Tibial nerve (tissue), 4 donors: Measurements from ENCODE around the gene DOP1B. TPM values are rescaled to one million over a fixed set of nuclear protein-coding genes. Genes with fewer than 3 reads are reported as not detected.

ENCODE experiments used
- DNase-seq, 2 donors: peaks; one replicate each; pipeline ENCODE4 v3.0.0-alpha.2; 2019; ENCODE audit warnings: low spot score in 2 of 2
- H3K27ac ChIP-seq, 4 donors: fragments of 200-600 bp; sonication (generic) in 3 of 4; one replicate each; pipeline ENCODE4 v1.5.1; 2017 to 2019; ENCODE audit warnings: mild to moderate bottlenecking in 1 of 4
- H3K27me3 ChIP-seq, 2 donors: fragments of 200-600 bp; sonication (generic) in 1 of 2; one replicate each; pipeline versions ENCODE4 v1.5.1 to v1.6.0; 2017 to 2019
- H3K36me3 ChIP-seq, 3 donors: fragments of 200-600 bp; sonication (generic); one replicate each; pipeline ENCODE4 v1.5.1; 2018 to 2019
- H3K4me1 ChIP-seq, 4 donors: fragments of 200-600 bp; sonication (generic) in 3 of 4; one replicate each; pipeline ENCODE4 v1.5.1; 2017 to 2019
- H3K4me3 ChIP-seq, 4 donors: fragments of 200-600 bp; sonication (generic) in 3 of 4; one replicate each; pipeline ENCODE4 v1.5.1; 2017 to 2019; ENCODE audit warnings: mild to moderate bottlenecking in 1 of 4, moderate library complexity in 1 of 4
- H3K9me3 ChIP-seq, 4 donors: fragments of 200-600 bp; sonication (generic) in 3 of 4; one replicate each; pipeline ENCODE4 v1.5.1; 2017 to 2019
- EP300 ChIP-seq, 2 donors: sonication (generic); formaldehyde crosslinking; IDR thresholded peaks; one replicate each; pipeline ENCODE4 v1.6.1; 2017; ENCODE audit warnings: antibody characterized with exemption in 2 of 2, mild to moderate bottlenecking in 1 of 2
- POLR2A ChIP-seq, 2 donors: fragments of 450-650 bp; IDR thresholded peaks; one replicate each; pipeline ENCODE4 v1.6.1; 2017; ENCODE audit warnings: antibody characterized with exemption in 2 of 2, mild to moderate bottlenecking in 2 of 2, moderate library complexity in 2 of 2
- WGBS, 2 donors: methylation state at CpG; one replicate each; pipeline ENCODE4 v1.1.5; 2018; 5-methylcytosine and 5-hydroxymethylcytosine counted together
- total RNA-seq, 4 donors: library from RNA; depleted of rRNA; stranded (reverse); fragments of >200 nt; gene quantifications; one replicate each; pipeline ENCODE4 v1.1.0, GENCODE V29; 2016
- TF ChIP-seq, protein P1 (sequence below), 5 experiments: fragments of 200-600 bp in 3 of 5; fragments of 450-650 bp in 2 of 5; sonication (generic) in 3 of 5; IDR thresholded peaks; one replicate each; pipeline ENCODE4 v1.5.1; 2016 to 2019; ENCODE audit warnings: antibody characterized with exemption in 5 of 5, mild to moderate bottlenecking in 3 of 5, moderate library complexity in 2 of 5

DOP1B gene
- total RNA-seq, 4 donors from 2014 or later: 12.3 to 29.9 (median 22.0) TPM

- H3K9me3 ChIP-seq: no peaks in the 10 kb centered on the region
- H3K4me3 ChIP-seq: no peak overlapping the region
- peaks cover 0 to 2% (median 0%) of the 10 kb centered on the region in 4 donors for H3K4me1 ChIP-seq
- DNase-seq: no peak
- TF ChIP-seq POLR2A (IDR thresholded peaks at IDR 0.05) (no peak), EP300 (IDR thresholded peaks at IDR 0.05) (no peak)
- TF ChIP-seq, protein P1, sequence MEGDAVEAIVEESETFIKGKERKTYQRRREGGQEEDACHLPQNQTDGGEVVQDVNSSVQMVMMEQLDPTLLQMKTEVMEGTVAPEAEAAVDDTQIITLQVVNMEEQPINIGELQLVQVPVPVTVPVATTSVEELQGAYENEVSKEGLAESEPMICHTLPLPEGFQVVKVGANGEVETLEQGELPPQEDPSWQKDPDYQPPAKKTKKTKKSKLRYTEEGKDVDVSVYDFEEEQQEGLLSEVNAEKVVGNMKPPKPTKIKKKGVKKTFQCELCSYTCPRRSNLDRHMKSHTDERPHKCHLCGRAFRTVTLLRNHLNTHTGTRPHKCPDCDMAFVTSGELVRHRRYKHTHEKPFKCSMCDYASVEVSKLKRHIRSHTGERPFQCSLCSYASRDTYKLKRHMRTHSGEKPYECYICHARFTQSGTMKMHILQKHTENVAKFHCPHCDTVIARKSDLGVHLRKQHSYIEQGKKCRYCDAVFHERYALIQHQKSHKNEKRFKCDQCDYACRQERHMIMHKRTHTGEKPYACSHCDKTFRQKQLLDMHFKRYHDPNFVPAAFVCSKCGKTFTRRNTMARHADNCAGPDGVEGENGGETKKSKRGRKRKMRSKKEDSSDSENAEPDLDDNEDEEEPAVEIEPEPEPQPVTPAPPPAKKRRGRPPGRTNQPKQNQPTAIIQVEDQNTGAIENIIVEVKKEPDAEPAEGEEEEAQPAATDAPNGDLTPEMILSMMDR (IDR thresholded peaks at IDR 0.05): no peak
- WGBS, 2 donors: 88 to 90% methylated on average over 19 of the region's 19 CpGs
- peaks cover 0 to 52% (median 0%) of the 10 kb centered on the region in 3 donors for H3K36me3 ChIP-seq
- H3K27ac ChIP-seq: no peak overlapping the region
- H3K27me3 ChIP-seq: no peaks in the 10 kb centered on the region
These were observed 13.0 kb downstream of the DOP1B start for GRCh38 chr21:36169470-36170128.

DNA sequence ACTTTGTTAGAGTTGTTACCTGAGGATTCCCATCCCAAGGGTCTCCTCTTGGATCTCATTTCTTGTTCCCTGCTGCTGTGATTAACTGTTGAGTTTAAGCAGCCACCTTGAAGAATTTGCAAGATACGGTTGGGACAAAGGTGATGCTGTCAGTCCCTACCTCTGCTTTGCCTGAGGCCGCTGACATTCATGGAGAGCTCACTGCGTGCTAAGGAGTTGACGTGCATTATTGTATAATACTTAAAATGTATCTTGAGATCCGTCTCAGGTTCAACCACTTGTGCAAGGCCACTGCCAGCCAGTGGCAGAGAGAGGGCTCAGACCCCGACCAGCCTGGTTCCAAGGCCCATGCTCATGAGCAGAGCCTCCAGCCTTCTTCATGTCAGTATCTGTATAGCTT is 14.2 kb downstream of the DOP1B start:
- Histone ChIP-seq H3K9me3 (no peaks in the 10 kb centered on the region), H3K4me3 (no peak overlapping the region), H3K27me3 (no peaks in the 10 kb centered on the region), H3K27ac (no peak overlapping the region), H3K4me1 (no peaks in the 10 kb centered on the region), H3K36me3 (peaks cover 0 to 47% (median 0%) of the 10 kb centered on the region in 3 donors)
- WGBS, 2 donors: 96 to 97% methylated on average over 6 of the region's 6 CpGs
- TF ChIP-seq, protein P1 (IDR thresholded peaks at IDR 0.05): no peak
- no peak for TF ChIP-seq EP300 (IDR thresholded peaks at IDR 0.05)
- no peak for TF ChIP-seq POLR2A (IDR thresholded peaks at IDR 0.05)
- no peak for DNase-seq

DNA sequence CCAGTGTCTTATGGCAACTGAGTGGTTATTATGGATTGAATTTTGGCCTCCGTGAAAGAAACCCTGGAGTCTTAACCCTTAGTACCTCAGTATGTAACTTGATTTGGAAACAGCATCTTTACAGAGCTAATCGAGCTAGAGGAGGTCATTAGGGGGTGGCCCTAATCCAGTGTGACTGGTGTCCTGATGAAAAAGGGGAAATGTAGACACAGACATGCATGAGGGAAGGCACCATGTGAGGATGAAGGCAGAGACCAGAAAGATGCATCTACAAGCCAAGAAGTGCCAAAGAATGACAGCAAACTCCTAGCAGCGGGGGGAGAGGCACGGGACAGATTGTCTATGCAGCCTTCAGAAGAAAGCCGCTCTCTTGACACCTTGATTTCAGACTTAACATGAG is 14.7 kb downstream of the DOP1B start:
- Histone ChIP-seq H3K4me1 (no peaks in the 10 kb centered on the region), H3K27me3 (no peaks in the 10 kb centered on the region), H3K4me3 (no peak overlapping the region), H3K9me3 (no peaks in the 10 kb centered on the region), H3K36me3 (peaks cover 0 to 42% (median 0%) of the 10 kb centered on the region in 3 donors), H3K27ac (no peak overlapping the region)
- TF ChIP-seq, protein P1 (IDR thresholded peaks at IDR 0.05): no peak
- TF ChIP-seq POLR2A (IDR thresholded peaks at IDR 0.05) (no peak), EP300 (IDR thresholded peaks at IDR 0.05) (no peak)
- WGBS, 2 donors: 82 to 83% methylated on average over 5 of the region's 5 CpGs
- DNase-seq: no peak

DNA sequence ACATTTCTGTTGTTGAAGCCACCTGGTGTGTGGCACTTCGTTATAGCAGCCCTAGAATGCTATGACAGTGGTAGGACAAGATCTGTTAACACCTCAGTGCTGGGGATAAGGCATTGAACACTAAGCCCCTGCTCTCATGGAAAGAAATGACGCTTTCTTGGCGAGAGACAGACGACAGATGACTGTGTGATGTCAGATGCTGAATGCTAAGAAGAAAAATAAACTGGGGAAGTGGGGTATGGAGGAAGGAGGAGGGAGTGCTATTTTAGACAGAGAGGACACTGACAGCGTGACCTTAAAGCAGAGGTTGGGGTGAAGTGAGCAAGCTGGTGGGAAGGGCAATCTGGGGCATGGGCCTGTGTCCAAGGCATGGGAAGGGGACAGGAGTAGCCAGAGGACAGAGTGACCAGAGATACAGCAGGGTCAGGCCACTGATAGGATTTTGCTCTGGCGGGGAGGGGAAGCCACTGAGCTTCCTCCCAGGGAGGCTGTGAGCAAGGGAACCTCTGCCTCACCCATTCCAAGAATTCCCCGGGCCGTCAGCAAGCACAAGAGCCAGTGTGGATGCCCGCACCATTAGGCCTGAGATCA is 15.2 kb downstream of the DOP1B start:
- no peaks in the 10 kb centered on the region for H3K9me3 ChIP-seq
- no peak overlapping the region for H3K4me3 ChIP-seq
- peaks cover 0 to 38% (median 0%) of the 10 kb centered on the region in 3 donors for H3K36me3 ChIP-seq
- H3K4me1 ChIP-seq: no peaks in the 10 kb centered on the region
- no peak for DNase-seq
- 59 to 61% methylated on average over 9 of the region's 9 CpGs for WGBS, 2 donors
- H3K27me3 ChIP-seq: no peaks in the 10 kb centered on the region
- H3K27ac ChIP-seq: no peak overlapping the region
- TF ChIP-seq EP300 (IDR thresholded peaks at IDR 0.05) (no peak), POLR2A (IDR thresholded peaks at IDR 0.05) (no peak)
- TF ChIP-seq, protein P1 (IDR thresholded peaks at IDR 0.05): no peak

DNA sequence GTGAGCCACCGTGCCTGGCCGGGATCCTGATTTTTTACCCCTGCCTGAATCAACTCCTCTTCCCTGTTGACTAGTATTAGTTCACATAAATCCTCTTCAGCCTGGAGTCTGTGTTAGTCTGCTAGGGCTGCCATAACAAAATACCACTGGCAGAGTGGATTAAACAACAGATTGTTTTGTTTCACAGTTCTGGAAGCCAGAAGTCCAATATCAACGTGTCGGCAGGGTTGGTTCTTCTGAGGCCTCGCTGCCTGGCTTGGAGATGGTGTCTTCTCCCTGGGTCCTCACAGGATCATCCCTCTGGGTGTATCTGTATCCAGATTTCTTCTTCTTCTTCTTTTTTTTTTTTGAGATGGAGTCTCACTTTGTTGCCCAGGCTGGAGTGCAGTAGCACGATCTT is 18.2 kb downstream of the DOP1B start:
- no peak overlapping the region for H3K27ac ChIP-seq
- H3K27me3 ChIP-seq: no peaks in the 10 kb centered on the region
- TF ChIP-seq POLR2A (IDR thresholded peaks at IDR 0.05): no peak
- TF ChIP-seq, protein P1 (IDR thresholded peaks at IDR 0.05): no peak
- TF ChIP-seq EP300 (IDR thresholded peaks at IDR 0.05): no peak
- H3K4me1 ChIP-seq: no peaks in the 10 kb centered on the region
- no peak overlapping the region for H3K4me3 ChIP-seq
- DNase-seq: no peak
- WGBS, 2 donors: 93 to 97% methylated on average over 6 of the region's 6 CpGs
- H3K36me3 ChIP-seq: peaks cover 0 to 28% (median 0%) of the 10 kb centered on the region in 3 donors
- no peaks in the 10 kb centered on the region for H3K9me3 ChIP-seq
